Muscle of arm (tissue), 12 donors: ENCODE results near the gene SRGAP1. TPM values are rescaled to one million over a fixed set of nuclear protein-coding genes. Genes with fewer than 3 reads are reported as not detected.
"Not testable (repeated sequence)": the region's sequence is repeated elsewhere in the genome, so short reads cannot be mapped to it uniquely, and the experiment has no call there.

ENCODE experiments used
- DNase-seq: peaks from one replicate; pipeline ENCODE4 v3.0.0-alpha.2; 2013
- polyA plus RNA-seq, 12 donors: library from polyadenylated mRNA; unstranded; fragments of 120-200 nt; gene quantifications; one replicate each; pipeline ENCODE4 v1.2.1, GENCODE V29; 2013; ENCODE audit not compliant: insufficient read length in 12 of 12

Gene SRGAP1
- polyA plus RNA-seq, 12 donors = 5.1 to 23.3 (median 7.1) TPM; not detected in 1

- no peak for DNase-seq
Observed at GRCh38 chr12:63865448-63865847, 20.9 kb downstream of the SRGAP1 start.

- DNase-seq = no peak
Observed at GRCh38 chr12:63867053-63867452, 22.6 kb downstream of the SRGAP1 start.

- no peak for DNase-seq
Observed at GRCh38 chr12:63869656-63870055, 25.2 kb downstream of the SRGAP1 start.

GRCh38 chr12:63870838-63871237, 26.3 kb downstream of the SRGAP1 start:
- no peak for DNase-seq

- DNase-seq = no peak
Observed at GRCh38 chr12:63874897-63875480, 30.5 kb downstream of the SRGAP1 start.

GRCh38 chr12:63875703-63876102, 31.2 kb downstream of the SRGAP1 start:
- DNase-seq = no peak

GRCh38 chr12:63876980-63877379, 32.5 kb downstream of the SRGAP1 start:
- DNase-seq = no peak

GRCh38 chr12:63877693-63878092, 33.2 kb downstream of the SRGAP1 start:
- DNase-seq = no peak

GRCh38 chr12:63880235-63880634, 35.7 kb downstream of the SRGAP1 start:
- DNase-seq = not testable (repeated sequence)

- DNase-seq = no peak
Observed at GRCh38 chr12:63880742-63881263, 36.3 kb downstream of the SRGAP1 start.

- peak; percentile 29 for DNase-seq
Observed at GRCh38 chr12:63882844-63883243, 38.3 kb downstream of the SRGAP1 start.

GRCh38 chr12:63885401-63885800, 40.9 kb downstream of the SRGAP1 start:
- no peak for DNase-seq

- DNase-seq = no peak
Observed at GRCh38 chr12:63888908-63889635, 44.6 kb downstream of the SRGAP1 start.

GRCh38 chr12:63889721-63890509, 45.4 kb downstream of the SRGAP1 start:
- DNase-seq = no peak

GRCh38 chr12:63893170-63893569, 48.7 kb downstream of the SRGAP1 start:
- no peak for DNase-seq

- no peak for DNase-seq
Observed at GRCh38 chr12:63894132-63894531, 49.6 kb downstream of the SRGAP1 start.

GRCh38 chr12:63895841-63896240, 51.3 kb downstream of the SRGAP1 start:
- DNase-seq = no peak

- DNase-seq = no peak
Observed at GRCh38 chr12:63897931-63898330, 53.4 kb downstream of the SRGAP1 start.

- DNase-seq = no peak
Observed at GRCh38 chr12:63898764-63899337, 54.4 kb downstream of the SRGAP1 start.

- DNase-seq = no peak
Observed at GRCh38 chr12:63899396-63899795, 54.9 kb downstream of the SRGAP1 start.

GRCh38 chr12:63900922-63901793, 56.7 kb downstream of the SRGAP1 start:
- DNase-seq = no peak
